ENCODE data around the gene RAB17.

DNA sequence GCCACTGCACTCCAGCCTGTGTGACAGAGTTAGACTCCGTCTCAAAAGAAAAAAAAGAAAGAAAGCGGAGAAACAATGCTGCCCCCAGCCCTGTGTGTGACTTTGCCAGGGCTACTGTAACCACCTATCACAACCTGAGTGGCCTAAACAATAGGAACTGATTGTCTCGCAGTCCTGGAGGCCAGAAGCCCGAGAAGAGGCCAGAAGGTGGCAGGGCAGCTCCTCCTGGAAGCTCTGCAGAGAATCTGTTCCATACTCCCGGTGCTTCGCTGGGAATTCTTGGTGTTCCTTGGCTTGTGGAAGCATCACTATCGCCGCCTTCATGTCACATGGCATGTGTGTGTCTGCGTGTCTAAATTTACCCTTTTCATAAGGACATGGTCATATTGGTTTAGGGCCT, 14.4 kb upstream of the RAB17 start:
- TF ChIP-seq RARB (CRISPR knock-in tag; IDR thresholded peaks at IDR 0.05) = no peak
- TF ChIP-seq, protein P1, sequence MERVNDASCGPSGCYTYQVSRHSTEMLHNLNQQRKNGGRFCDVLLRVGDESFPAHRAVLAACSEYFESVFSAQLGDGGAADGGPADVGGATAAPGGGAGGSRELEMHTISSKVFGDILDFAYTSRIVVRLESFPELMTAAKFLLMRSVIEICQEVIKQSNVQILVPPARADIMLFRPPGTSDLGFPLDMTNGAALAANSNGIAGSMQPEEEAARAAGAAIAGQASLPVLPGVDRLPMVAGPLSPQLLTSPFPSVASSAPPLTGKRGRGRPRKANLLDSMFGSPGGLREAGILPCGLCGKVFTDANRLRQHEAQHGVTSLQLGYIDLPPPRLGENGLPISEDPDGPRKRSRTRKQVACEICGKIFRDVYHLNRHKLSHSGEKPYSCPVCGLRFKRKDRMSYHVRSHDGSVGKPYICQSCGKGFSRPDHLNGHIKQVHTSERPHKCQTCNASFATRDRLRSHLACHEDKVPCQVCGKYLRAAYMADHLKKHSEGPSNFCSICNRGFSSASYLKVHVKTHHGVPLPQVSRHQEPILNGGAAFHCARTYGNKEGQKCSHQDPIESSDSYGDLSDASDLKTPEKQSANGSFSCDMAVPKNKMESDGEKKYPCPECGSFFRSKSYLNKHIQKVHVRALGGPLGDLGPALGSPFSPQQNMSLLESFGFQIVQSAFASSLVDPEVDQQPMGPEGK (CRISPR knock-in tag; IDR thresholded peaks at IDR 0.05; ENCODE audit: borderline replicate concordance) = no peak
- TF ChIP-seq ZNF70 (CRISPR knock-in tag; IDR thresholded peaks at IDR 0.05) = no peak
- TF ChIP-seq ESRRG (CRISPR knock-in tag; IDR thresholded peaks at IDR 0.05) = no peak
- TF ChIP-seq TCF4 (CRISPR knock-in tag; IDR thresholded peaks at IDR 0.05; ENCODE audit: borderline replicate concordance) = no peak
- no peak for TF ChIP-seq OSR1 (CRISPR knock-in tag; IDR thresholded peaks at IDR 0.05)
- no peak for TF ChIP-seq GLIS3 (CRISPR knock-in tag; IDR thresholded peaks at IDR 0.05)
- TF ChIP-seq, protein P2, sequence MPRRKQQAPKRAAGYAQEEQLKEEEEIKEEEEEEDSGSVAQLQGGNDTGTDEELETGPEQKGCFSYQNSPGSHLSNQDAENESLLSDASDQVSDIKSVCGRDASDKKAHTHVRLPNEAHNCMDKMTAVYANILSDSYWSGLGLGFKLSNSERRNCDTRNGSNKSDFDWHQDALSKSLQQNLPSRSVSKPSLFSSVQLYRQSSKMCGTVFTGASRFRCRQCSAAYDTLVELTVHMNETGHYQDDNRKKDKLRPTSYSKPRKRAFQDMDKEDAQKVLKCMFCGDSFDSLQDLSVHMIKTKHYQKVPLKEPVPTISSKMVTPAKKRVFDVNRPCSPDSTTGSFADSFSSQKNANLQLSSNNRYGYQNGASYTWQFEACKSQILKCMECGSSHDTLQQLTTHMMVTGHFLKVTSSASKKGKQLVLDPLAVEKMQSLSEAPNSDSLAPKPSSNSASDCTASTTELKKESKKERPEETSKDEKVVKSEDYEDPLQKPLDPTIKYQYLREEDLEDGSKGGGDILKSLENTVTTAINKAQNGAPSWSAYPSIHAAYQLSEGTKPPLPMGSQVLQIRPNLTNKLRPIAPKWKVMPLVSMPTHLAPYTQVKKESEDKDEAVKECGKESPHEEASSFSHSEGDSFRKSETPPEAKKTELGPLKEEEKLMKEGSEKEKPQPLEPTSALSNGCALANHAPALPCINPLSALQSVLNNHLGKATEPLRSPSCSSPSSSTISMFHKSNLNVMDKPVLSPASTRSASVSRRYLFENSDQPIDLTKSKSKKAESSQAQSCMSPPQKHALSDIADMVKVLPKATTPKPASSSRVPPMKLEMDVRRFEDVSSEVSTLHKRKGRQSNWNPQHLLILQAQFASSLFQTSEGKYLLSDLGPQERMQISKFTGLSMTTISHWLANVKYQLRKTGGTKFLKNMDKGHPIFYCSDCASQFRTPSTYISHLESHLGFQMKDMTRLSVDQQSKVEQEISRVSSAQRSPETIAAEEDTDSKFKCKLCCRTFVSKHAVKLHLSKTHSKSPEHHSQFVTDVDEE (CRISPR knock-in tag; IDR thresholded peaks at IDR 0.05) = no peak
- TF ChIP-seq ISL1 (CRISPR knock-in tag; IDR thresholded peaks at IDR 0.05) = no peak
- TF ChIP-seq, protein P3, sequence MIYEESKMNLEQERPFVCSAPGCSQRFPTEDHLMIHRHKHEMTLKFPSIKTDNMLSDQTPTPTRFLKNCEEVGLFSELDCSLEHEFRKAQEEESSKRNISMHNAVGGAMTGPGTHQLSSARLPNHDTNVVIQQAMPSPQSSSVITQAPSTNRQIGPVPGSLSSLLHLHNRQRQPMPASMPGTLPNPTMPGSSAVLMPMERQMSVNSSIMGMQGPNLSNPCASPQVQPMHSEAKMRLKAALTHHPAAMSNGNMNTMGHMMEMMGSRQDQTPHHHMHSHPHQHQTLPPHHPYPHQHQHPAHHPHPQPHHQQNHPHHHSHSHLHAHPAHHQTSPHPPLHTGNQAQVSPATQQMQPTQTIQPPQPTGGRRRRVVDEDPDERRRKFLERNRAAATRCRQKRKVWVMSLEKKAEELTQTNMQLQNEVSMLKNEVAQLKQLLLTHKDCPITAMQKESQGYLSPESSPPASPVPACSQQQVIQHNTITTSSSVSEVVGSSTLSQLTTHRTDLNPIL (CRISPR knock-in tag; IDR thresholded peaks at IDR 0.05; ENCODE audit: low read depth) = no peak
- TF ChIP-seq SNAI2 (CRISPR knock-in tag; IDR thresholded peaks at IDR 0.05) = no peak
- no peak for TF ChIP-seq ZFP30 (CRISPR knock-in tag; IDR thresholded peaks at IDR 0.05)

Data from SK-N-SH treated with all-trans-retinoic acid at 6 μM for 48 hours (cell line).